GM23338 (cell line): Measurements from ENCODE around the gene ANGPTL2.

Experiments
- CTCF ChIP-seq, 2 experiments: fragments of 200-600 bp in 1 of 2; sonication (generic) in 1 of 2; conservative IDR thresholded peaks; 2 replicates each; pipeline versions ENCODE4 v1.5.1 to v1.6.1; 2016 to 2017; ENCODE audit warnings: antibody characterized with exemption in 2 of 2, low read depth in 2 of 2, mild to moderate bottlenecking in 2 of 2, moderate library complexity in 1 of 2
- EZH2 ChIP-seq: fragments of 200-600 bp; sonication (generic); IDR thresholded peaks from one replicate; pipeline ENCODE4 v1.8.0; 2017; ENCODE audit warnings: antibody characterized with exemption, mild to moderate bottlenecking, low read depth; ENCODE audit not compliant: unreplicated experiment
- EZH2phosphoT487 ChIP-seq: fragments of 200-600 bp; sonication (generic); IDR thresholded peaks from one replicate; pipeline ENCODE4 v1.8.1; 2018; ENCODE audit warnings: antibody characterized with exemption; ENCODE audit not compliant: unreplicated experiment
- JUNB ChIP-seq: IDR thresholded peaks from one replicate; pipeline ENCODE4 v1.6.1; 2016; ENCODE audit warnings: antibody characterized with exemption; ENCODE audit not compliant: unreplicated experiment
- ZNF462 ChIP-seq: fragments of 250-450 bp; sonication (Bioruptor Pico); IDR thresholded peaks from 2 replicates; pipeline ENCODE4 v1.5.0; 2020; ENCODE audit warnings: mild to moderate bottlenecking, moderate library complexity

DNA sequence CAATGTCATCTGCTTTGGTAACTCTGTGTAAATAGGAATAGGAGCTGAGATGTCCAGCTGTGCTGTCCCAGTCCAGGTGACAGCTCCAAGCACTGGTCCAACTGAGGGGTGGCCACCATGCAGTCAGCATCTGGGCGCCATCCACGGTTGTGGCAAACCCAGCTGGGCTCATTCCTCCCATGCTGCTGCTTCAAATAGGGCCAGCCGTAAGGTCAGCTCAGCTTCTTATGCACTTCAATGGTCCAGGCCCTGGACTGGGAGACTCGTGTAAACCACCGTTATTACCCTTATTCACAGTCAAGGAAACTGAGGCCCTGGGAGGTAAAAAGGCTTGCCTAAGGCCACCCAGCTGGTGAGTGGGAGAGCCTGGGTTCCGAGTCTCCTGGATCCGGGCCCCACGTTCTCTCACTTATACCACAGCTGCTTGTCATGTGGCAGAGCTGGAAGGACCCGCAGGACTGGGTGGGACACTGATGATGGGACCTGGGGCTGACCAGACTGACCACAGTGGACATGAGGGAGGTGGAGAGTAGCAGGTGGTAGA, 38.7 kb upstream of the ANGPTL2 start:
- TF ChIP-seq CTCF (conservative IDR thresholded peaks at IDR 0.05; ENCODE audit: low read depth in 2 of 2) (no peak), ZNF462 (CRISPR knock-in tag) (no peak), EZH2 (no peak), JUNB (no peak), EZH2phosphoT487 (no peak)
